Peyer's patch (tissue), 4 donors: Measurements from ENCODE around the gene CARTPT. TPM values are rescaled to one million over a fixed set of nuclear protein-coding genes. Genes with fewer than 3 reads are reported as not detected.

ENCODE experiments used
- DNase-seq, 3 donors: peaks; one replicate each; pipeline ENCODE4 v3.0.0-alpha.2; 2017 to 2019
- H3K27ac ChIP-seq, 4 donors: fragments of 200-600 bp; sonication (generic); one replicate each; pipeline ENCODE4 v1.5.1; 2016 to 2019
- H3K27me3 ChIP-seq, 2 donors: fragments of 200-600 bp; sonication (generic); one replicate each; pipeline ENCODE4 v1.5.1; 2019
- H3K36me3 ChIP-seq, 3 donors: fragments of 200-600 bp; sonication (generic); one replicate each; pipeline ENCODE4 v1.5.1; 2016 to 2019
- H3K4me1 ChIP-seq, 4 donors: fragments of 200-600 bp; sonication (generic); one replicate each; pipeline ENCODE4 v1.5.1; 2016 to 2019
- H3K4me3 ChIP-seq, 4 donors: fragments of 200-600 bp; sonication (generic); 1 replicate in 3 of 4; 2 replicates in 1 of 4; pipeline ENCODE4 v1.5.1; 2016 to 2019; ENCODE audit warnings: mild to moderate bottlenecking in 1 of 4
- H3K9me3 ChIP-seq, 4 donors: fragments of 200-600 bp; sonication (generic); one replicate each; pipeline ENCODE4 v1.5.1; 2016 to 2019; ENCODE audit warnings: mild to moderate bottlenecking in 1 of 4
- POLR2A ChIP-seq, 2 donors: fragments of 450-650 bp; IDR thresholded peaks; one replicate each; pipeline ENCODE4 v1.5.1; 2017; ENCODE audit warnings: antibody characterized with exemption in 2 of 2, mild to moderate bottlenecking in 2 of 2, moderate library complexity in 2 of 2
- total RNA-seq, 4 donors: library from RNA; depleted of rRNA; stranded (reverse); fragments of >200 nt; gene quantifications; one replicate each; pipeline ENCODE4 v1.1.0, GENCODE V29; 2016
- TF ChIP-seq, protein P1 (sequence below), 6 experiments: fragments of 450-650 bp in 4 of 6; fragments of 200-600 bp in 2 of 6; sonication (generic) in 1 of 6; IDR thresholded peaks; one replicate each; pipeline ENCODE4 v1.5.1; 2017 to 2019; ENCODE audit warnings: antibody characterized with exemption in 6 of 6, mild to moderate bottlenecking in 3 of 6, moderate library complexity in 1 of 6

CARTPT gene
- total RNA-seq: not detected

DNA sequence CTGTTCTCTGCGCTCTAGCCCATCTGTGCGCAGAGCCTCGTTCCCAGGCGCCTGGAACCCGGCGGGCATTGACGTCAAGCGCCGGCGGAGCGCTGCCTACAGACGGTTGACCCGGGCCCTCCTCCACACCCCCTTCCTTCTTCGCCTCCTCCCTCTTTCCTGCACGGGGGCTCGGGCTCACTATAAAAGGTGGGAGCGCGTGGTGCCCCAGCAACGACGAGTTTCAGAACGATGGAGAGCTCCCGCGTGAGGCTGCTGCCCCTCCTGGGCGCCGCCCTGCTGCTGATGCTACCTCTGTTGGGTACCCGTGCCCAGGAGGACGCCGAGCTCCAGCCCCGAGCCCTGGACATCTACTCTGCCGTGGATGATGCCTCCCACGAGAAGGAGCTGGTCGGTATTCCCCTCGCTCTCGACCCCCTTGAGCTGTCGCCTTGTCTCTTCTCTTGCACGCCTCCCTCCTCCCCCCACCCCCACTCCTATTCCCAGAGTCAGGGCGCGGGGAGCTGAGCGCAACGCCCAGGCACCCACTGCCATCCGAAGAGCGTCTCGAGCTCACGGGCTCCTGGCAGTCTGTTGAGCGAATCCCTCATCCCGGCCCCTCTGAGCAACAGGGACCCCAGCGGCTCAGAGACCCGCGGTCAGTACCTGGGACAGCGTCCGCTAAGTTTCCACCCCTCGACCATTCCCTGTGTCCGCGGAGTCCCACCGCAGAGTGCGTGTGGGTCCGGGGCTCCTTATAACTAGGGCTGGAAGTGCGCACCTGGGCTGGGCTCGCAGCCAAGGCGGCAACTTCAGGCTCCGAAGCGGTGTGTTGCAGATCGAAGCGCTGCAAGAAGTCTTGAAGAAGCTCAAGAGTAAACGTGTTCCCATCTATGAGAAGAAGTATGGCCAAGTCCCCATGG is at the start of gene CARTPT:
Gene CARTPT, plus strand, starts transcription at position 213 of the 902 bp plus-strand sequence. Its CDS starts 19 bp downstream, at position 232.
- H3K4me1 ChIP-seq: no peaks in the 10 kb centered on the region
- H3K36me3 ChIP-seq: no peaks in the 10 kb centered on the region
- no peak within 1 kb of the TSS for H3K27ac ChIP-seq
- no peak for DNase-seq
- no peak within 1 kb of the TSS for H3K4me3 ChIP-seq
- no peaks in the 10 kb centered on the region for H3K9me3 ChIP-seq
- peaks cover 0 to 14% of the 10 kb centered on the region in 2 donors for H3K27me3 ChIP-seq
- TF ChIP-seq, protein P1, sequence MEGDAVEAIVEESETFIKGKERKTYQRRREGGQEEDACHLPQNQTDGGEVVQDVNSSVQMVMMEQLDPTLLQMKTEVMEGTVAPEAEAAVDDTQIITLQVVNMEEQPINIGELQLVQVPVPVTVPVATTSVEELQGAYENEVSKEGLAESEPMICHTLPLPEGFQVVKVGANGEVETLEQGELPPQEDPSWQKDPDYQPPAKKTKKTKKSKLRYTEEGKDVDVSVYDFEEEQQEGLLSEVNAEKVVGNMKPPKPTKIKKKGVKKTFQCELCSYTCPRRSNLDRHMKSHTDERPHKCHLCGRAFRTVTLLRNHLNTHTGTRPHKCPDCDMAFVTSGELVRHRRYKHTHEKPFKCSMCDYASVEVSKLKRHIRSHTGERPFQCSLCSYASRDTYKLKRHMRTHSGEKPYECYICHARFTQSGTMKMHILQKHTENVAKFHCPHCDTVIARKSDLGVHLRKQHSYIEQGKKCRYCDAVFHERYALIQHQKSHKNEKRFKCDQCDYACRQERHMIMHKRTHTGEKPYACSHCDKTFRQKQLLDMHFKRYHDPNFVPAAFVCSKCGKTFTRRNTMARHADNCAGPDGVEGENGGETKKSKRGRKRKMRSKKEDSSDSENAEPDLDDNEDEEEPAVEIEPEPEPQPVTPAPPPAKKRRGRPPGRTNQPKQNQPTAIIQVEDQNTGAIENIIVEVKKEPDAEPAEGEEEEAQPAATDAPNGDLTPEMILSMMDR (IDR thresholded peaks at IDR 0.05): no peak
- no peak for TF ChIP-seq POLR2A (IDR thresholded peaks at IDR 0.05)

DNA sequence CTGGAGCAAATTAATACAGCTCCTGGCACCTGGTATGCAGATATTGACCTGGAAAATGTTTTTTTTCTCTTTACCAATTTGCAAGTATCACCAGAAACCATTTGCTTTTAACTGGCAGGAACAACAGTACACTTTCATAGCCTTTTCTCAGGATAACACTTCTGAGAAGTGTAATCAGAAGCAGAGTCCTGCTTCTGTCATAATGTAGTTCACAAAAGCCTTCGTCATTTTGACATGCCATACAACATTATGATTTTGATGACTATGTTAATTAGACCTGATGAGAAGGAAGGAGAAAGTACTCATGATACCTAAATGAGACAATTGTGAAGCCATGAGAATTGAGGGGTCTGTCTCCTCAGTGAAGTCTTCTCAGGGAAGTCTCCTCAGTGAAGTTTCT is 41.1 kb upstream of the CARTPT start:
- Histone ChIP-seq H3K36me3 (no peaks in the 10 kb centered on the region), H3K27me3 (no peaks in the 10 kb centered on the region), H3K4me3 (no peak overlapping the region), H3K9me3 (no peaks in the 10 kb centered on the region), H3K27ac (no peak overlapping the region), H3K4me1 (no peaks in the 10 kb centered on the region)
- no peak for DNase-seq
- no peak for TF ChIP-seq POLR2A (IDR thresholded peaks at IDR 0.05)
- TF ChIP-seq, protein P1 (IDR thresholded peaks at IDR 0.05): no peak

DNA sequence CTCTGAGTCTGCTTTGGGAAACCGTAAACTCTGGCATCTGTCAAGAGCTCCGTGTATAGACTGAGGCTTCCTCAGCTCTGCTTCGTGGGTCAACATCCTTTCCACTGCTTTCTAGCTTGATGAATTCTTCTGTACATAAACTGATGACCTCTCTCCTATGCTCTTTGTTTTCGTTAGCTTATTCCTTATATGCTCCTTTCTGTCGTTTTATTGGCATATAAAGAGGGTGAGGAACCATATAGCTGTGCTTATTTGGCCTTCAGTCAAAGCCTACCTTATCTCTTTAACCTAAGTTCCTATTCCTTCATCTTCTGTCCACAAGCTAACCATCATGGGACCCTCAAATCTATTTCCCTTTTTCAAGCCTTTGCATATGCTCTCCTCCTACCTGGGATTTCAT is 39.4 kb upstream of the CARTPT start:
- TF ChIP-seq, protein P1 (IDR thresholded peaks at IDR 0.05): no peak
- no peak for TF ChIP-seq POLR2A (IDR thresholded peaks at IDR 0.05)
- H3K9me3 ChIP-seq: no peaks in the 10 kb centered on the region
- H3K4me3 ChIP-seq: no peak overlapping the region
- no peaks in the 10 kb centered on the region for H3K36me3 ChIP-seq
- H3K27me3 ChIP-seq: no peaks in the 10 kb centered on the region
- no peaks in the 10 kb centered on the region for H3K4me1 ChIP-seq
- H3K27ac ChIP-seq: no peak overlapping the region
- DNase-seq: no peak

DNA sequence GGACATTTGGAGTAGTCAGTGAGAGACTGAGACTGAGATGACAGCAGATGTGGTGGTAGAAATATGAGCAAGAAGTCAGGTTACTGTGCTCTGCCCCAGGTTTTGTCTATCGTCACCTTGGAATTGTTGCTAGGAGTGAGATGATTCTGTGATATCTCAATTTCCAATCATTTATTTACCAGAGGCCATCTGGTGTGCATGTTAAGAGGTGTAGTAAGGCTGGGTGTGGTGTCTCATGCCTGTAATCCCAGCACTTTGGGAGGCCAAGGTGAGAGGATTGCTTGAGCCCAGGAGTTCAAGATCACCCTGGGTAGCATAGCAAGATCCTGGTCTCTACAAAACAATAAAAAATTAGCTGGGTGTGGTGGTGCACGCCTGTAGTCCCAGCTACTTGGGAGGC is 38.6 kb upstream of the CARTPT start:
- H3K27me3 ChIP-seq: no peaks in the 10 kb centered on the region
- H3K4me3 ChIP-seq: no peak overlapping the region
- no peaks in the 10 kb centered on the region for H3K36me3 ChIP-seq
- no peak overlapping the region for H3K27ac ChIP-seq
- no peak for DNase-seq
- no peaks in the 10 kb centered on the region for H3K4me1 ChIP-seq
- TF ChIP-seq, protein P1 (IDR thresholded peaks at IDR 0.05): no peak
- no peak for TF ChIP-seq POLR2A (IDR thresholded peaks at IDR 0.05)
- no peaks in the 10 kb centered on the region for H3K9me3 ChIP-seq

DNA sequence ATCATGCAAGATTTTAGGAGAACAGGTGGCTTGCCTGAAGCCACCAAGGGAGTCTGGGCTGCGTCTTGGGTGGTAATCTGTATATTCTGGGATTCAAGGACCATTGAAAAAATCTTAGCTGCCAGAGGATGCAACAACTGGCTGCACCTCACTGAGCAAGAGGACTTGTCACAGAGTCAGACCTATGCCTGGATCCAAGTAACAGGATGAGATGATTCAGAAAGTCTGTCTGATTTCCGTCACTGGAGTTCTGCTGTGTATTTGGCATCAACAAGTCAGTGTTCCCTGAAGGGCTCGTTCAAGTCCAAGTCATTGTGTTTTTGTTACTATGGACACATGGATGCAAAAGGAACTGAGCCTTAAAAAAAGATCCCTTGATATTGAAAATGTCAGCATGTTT is 37.8 kb upstream of the CARTPT start:
- TF ChIP-seq, protein P1 (IDR thresholded peaks at IDR 0.05): no peak
- TF ChIP-seq POLR2A (IDR thresholded peaks at IDR 0.05): no peak
- peaks cover 0 to 4% (median 0%) of the 10 kb centered on the region in 4 donors for H3K9me3 ChIP-seq
- no peaks in the 10 kb centered on the region for H3K27me3 ChIP-seq
- H3K36me3 ChIP-seq: no peaks in the 10 kb centered on the region
- DNase-seq: no peak
- H3K4me1 ChIP-seq: no peaks in the 10 kb centered on the region
- H3K4me3 ChIP-seq: no peak overlapping the region
- H3K27ac ChIP-seq: no peak overlapping the region
